ENCODE results near the gene TOR1AIP1.
A peak's percentile ranks its signal among the peaks of the same experiment; 100 is the strongest.

TOR1AIP1 gene

GRCh38 chr1:179925302-179925701, 43.2 kb downstream of the TOR1AIP1 start:
- POLR2A ChIA-PET, result interaction anchor here (1.1 kb wide), 1 partner anchor 42 kb away, joined by 4 read pairs; no protein-coding TSS in a partner anchor
- no peak for TF ChIP-seq ZBTB20 (tag by site-specific recombination; IDR thresholded peaks at IDR 0.05)
- TF ChIP-seq ZNF341 (tag by site-specific recombination; IDR thresholded peaks at IDR 0.05; ENCODE audit: low read depth), result no peak
- no peak for TF ChIP-seq ZNF596 (tag by site-specific recombination; IDR thresholded peaks at IDR 0.05)
- TF ChIP-seq, protein P1, sequence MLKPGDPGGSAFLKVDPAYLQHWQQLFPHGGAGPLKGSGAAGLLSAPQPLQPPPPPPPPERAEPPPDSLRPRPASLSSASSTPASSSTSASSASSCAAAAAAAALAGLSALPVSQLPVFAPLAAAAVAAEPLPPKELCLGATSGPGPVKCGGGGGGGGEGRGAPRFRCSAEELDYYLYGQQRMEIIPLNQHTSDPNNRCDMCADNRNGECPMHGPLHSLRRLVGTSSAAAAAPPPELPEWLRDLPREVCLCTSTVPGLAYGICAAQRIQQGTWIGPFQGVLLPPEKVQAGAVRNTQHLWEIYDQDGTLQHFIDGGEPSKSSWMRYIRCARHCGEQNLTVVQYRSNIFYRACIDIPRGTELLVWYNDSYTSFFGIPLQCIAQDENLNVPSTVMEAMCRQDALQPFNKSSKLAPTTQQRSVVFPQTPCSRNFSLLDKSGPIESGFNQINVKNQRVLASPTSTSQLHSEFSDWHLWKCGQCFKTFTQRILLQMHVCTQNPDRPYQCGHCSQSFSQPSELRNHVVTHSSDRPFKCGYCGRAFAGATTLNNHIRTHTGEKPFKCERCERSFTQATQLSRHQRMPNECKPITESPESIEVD (tag by site-specific recombination; IDR thresholded peaks at IDR 0.05), result peak; percentile 97
- no peak for TF ChIP-seq ZNF354C (tag by site-specific recombination; IDR thresholded peaks at IDR 0.05; ENCODE audit: borderline replicate concordance, low read depth)
- TF ChIP-seq SCRT2 (tag by site-specific recombination; IDR thresholded peaks at IDR 0.05), result peak; percentile 86
- no peak for TF ChIP-seq ZNF571 (tag by site-specific recombination; IDR thresholded peaks at IDR 0.05)
- TF ChIP-seq ZNF155 (tag by site-specific recombination; IDR thresholded peaks at IDR 0.05), result no peak
- TF ChIP-seq ZNF488 (tag by site-specific recombination; IDR thresholded peaks at IDR 0.05), result no peak
- no peak for TF ChIP-seq ZNF362 (tag by site-specific recombination; IDR thresholded peaks at IDR 0.05)
- no peak for TF ChIP-seq ZFP3 (tag by site-specific recombination; IDR thresholded peaks at IDR 0.05; ENCODE audit: low read depth)
- TF ChIP-seq, protein P2, sequence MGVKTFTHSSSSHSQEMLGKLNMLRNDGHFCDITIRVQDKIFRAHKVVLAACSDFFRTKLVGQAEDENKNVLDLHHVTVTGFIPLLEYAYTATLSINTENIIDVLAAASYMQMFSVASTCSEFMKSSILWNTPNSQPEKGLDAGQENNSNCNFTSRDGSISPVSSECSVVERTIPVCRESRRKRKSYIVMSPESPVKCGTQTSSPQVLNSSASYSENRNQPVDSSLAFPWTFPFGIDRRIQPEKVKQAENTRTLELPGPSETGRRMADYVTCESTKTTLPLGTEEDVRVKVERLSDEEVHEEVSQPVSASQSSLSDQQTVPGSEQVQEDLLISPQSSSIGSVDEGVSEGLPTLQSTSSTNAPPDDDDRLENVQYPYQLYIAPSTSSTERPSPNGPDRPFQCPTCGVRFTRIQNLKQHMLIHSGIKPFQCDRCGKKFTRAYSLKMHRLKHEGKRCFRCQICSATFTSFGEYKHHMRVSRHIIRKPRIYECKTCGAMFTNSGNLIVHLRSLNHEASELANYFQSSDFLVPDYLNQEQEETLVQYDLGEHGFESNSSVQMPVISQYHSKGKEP (tag by site-specific recombination; IDR thresholded peaks at IDR 0.05), result 0 out of 2 replicates have a peak, but pooled peaks have one; percentile 5
- no peak for TF ChIP-seq ZNF560 (tag by site-specific recombination; IDR thresholded peaks at IDR 0.05; ENCODE audit: borderline replicate concordance)
- TF ChIP-seq ZNF521 (tag by site-specific recombination; IDR thresholded peaks at IDR 0.05), result no peak
- TF ChIP-seq BCL11A (tag by site-specific recombination; IDR thresholded peaks at IDR 0.05; ENCODE audit: low read depth), result no peak
- 0 out of 2 replicates have a peak, but pooled peaks have one; percentile 19 for TF ChIP-seq ZNF600 (tag by site-specific recombination; IDR thresholded peaks at IDR 0.05)
- peak; percentile 17; the same call in 1 of the 2 replicates for TF ChIP-seq FEZF1 (tag by site-specific recombination; IDR thresholded peaks at IDR 0.05)
- no peak for TF ChIP-seq WT1 (tag by site-specific recombination; IDR thresholded peaks at IDR 0.05)
- Histone ChIP-seq H3K9me3 (ENCODE audit: control insufficient read depth, insufficient read depth, low read depth, low read length) (no peaks in the 10 kb centered on the region), H3K4me3 (ENCODE audit: low read depth, low read length) (no peak overlapping the region), H3K36me3 (ENCODE audit: control insufficient read depth in 2 of 2, insufficient read depth in 1 of 2, low read length in 2 of 2) (no peaks in the 10 kb centered on the region; a peak in 1 of 3 replicates), H3K27ac (ENCODE audit: extremely low read depth, low read depth, low read length) (no peak overlapping the region), H3K4me1 (ENCODE audit: control insufficient read depth, insufficient read depth, low read length) (peaks cover 20% of the 10 kb centered on the region)
- CTCF ChIA-PET, result interaction anchor here (1.0 kb wide), 1 partner anchor 42 kb away, joined by 3 read pairs; no protein-coding TSS in a partner anchor

DNA sequence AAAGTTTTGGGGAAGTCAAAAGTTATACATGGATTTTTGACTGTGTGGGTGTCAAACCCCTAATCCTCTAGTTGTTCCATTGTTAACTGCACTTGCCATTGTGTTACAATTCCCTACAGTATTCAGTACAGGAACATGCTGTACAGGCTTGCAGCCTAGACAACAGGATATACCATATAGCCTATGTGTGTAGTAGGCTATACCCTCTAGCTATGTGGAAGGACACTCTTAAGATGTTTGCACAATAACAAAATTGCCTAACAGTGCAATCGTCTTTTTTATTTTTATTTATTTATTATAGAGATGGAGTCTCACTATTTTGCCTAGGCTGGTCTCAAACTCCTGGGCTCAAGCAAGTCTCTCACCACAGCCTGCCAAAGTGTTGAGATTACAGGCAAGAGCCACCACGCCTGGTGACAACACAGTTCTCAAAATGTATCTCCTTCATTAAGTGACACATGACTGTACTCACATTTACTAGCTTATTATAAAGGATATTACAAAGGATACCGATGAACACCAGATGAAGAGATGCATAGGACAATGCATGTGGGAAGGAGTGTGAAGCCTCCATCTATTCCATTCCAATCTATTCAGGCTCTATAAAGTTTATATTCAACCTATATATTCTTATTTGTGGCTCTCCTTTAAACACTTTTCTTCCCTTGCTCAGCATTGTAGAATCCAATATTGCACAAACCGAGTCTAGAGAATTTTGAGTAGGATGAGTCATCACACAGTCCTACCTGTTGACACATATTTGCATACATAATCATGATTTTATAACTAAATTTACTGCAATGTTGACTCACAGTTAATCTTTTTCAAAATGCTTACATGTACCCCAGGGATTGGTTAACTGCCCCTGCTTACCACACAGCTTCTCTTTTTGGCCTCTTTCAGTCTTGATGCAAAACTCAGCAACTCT, 44.1 kb downstream of the TOR1AIP1 start:
- Histone ChIP-seq H3K36me3 (ENCODE audit: control insufficient read depth in 2 of 2, insufficient read depth in 1 of 2, low read length in 2 of 2) (no peaks in the 10 kb centered on the region), H3K27ac (ENCODE audit: extremely low read depth, low read depth, low read length) (0 out of 2 replicates have a peak overlapping the region, but pooled peaks have one; percentile 7), H3K4me3 (ENCODE audit: low read depth, low read length) (no peak overlapping the region), H3K4me1 (ENCODE audit: control insufficient read depth, insufficient read depth, low read length) (peaks cover 20% of the 10 kb centered on the region), H3K9me3 (ENCODE audit: control insufficient read depth, insufficient read depth, low read depth, low read length) (no peaks in the 10 kb centered on the region)
- ChIA-PET POLR2A (no interaction called here), CTCF (interaction anchor here (0.9 to 1.0 kb wide), 2 partner anchors 8 to 43 kb away, joined by 3 read pairs; no protein-coding TSS in a partner anchor)
- TF ChIP-seq FEZF1 (tag by site-specific recombination; IDR thresholded peaks at IDR 0.05) (peak; percentile 65), GFI1B (tag by site-specific recombination; IDR thresholded peaks at IDR 0.05) (no peak), SCRT2 (tag by site-specific recombination; IDR thresholded peaks at IDR 0.05) (peak; percentile 98), KLF8 (tag by site-specific recombination; IDR thresholded peaks at IDR 0.05) (0 out of 2 replicates have a peak, but pooled peaks have one; percentile 55), ZNF664 (tag by site-specific recombination; IDR thresholded peaks at IDR 0.05) (no peak), ZNF394 (tag by site-specific recombination; IDR thresholded peaks at IDR 0.05; ENCODE audit: borderline replicate concordance) (peak; percentile 62; the same call in 1 of the 2 replicates), MZF1 (tag by site-specific recombination; IDR thresholded peaks at IDR 0.05; ENCODE audit: borderline replicate concordance) (no peak), ZNF670 (tag by site-specific recombination; IDR thresholded peaks at IDR 0.05; ENCODE audit: low read depth) (no peak), SP7 (tag by site-specific recombination; IDR thresholded peaks at IDR 0.05) (0 out of 2 replicates have a peak, but pooled peaks have one; percentile 46), SETDB1 (IDR thresholded peaks at IDR 0.05; ENCODE audit: insufficient read length, low read length) (peak; percentile 58)
- TF ChIP-seq, protein P1 (tag by site-specific recombination; IDR thresholded peaks at IDR 0.05), result peak; percentile 85

All from HEK293 (cell line).